Measurements from ENCODE around the gene PCDH17.

The PCDH17 gene

DNA sequence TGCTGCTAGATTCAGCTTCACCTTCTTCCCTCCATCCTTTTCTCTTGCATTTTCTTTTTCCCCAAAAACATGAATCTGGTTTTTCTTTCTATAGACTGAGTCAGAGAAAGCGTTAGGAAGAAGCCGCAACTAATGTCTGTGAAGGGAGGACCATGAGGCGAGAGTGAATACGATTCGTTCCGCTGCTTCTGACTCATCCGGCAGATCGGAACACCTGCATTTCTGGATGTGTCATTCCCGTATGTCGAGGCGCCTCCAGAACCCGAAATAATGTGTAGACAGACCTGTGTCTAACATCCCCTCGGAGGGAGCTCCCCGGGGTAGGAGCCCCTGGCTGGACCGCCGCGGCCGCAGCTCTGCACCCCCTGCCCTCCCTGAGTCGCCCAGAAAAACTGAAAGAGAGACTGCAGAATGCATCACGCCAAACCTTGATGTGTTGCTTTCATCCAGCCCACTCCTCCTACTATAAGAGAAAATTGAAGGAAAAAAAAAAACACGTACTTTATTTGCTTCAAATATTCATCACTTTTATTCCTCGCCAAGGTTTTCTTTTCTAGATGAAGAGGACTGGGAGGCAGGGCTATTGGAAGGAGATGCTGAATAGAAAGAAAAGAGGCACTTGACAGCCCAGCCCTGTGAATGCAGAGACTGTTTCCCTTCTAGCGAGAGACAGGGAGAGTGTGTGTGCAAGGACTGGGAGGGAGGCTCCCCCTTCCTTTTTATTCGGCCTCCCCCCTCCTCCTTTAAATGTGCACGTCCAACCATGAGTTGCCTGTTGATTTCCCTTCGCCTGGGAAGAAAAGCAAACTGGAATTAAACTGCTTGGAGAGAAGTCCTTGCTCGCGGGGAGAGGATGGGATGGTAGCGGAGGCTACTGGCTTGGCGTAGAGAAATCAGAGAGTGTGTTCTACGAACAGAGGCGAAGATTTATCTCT is 616 bp upstream of the PCDH17 start:
- Histone ChIP-seq H3K9ac (ENCODE audit: low read depth, low read length) (no peak overlapping the region), H3K4me3 (ENCODE audit: low read depth in 1 of 2, low read length in 2 of 2) (no peak overlapping the region), H4K20me1 (ENCODE audit: insufficient read depth, low read length) (no peaks in the 10 kb centered on the region), H3K9me3 (ENCODE audit: insufficient read depth, low read length, severe bottlenecking) (peaks cover 18% of the 10 kb centered on the region), H3K4me2 (ENCODE audit: insufficient read depth, low read length) (no peak overlapping the region), H3K27me3 (ENCODE audit: insufficient read depth, low read length, poor library complexity) (no peaks in the 10 kb centered on the region), H3K79me2 (ENCODE audit: insufficient read depth, low read length) (no peaks in the 10 kb centered on the region), H3K27ac (ENCODE audit: low read length) (no peak overlapping the region), H2AFZ (ENCODE audit: low read depth, low read length) (no peak overlapping the region), H3K4me1 (ENCODE audit: insufficient read depth, low read length) (no peaks in the 10 kb centered on the region), H3K36me3 (ENCODE audit: insufficient read depth, low read length) (no peaks in the 10 kb centered on the region)
- DNase-seq (no peak), ATAC-seq (ENCODE audit: insufficient read depth, low read depth) (no peak)
- TF ChIP-seq EZH2 (IDR thresholded peaks at IDR 0.05; ENCODE audit: borderline replicate concordance, low read depth, low read length, severe bottlenecking) = no peak
- TF ChIP-seq, protein P1, sequence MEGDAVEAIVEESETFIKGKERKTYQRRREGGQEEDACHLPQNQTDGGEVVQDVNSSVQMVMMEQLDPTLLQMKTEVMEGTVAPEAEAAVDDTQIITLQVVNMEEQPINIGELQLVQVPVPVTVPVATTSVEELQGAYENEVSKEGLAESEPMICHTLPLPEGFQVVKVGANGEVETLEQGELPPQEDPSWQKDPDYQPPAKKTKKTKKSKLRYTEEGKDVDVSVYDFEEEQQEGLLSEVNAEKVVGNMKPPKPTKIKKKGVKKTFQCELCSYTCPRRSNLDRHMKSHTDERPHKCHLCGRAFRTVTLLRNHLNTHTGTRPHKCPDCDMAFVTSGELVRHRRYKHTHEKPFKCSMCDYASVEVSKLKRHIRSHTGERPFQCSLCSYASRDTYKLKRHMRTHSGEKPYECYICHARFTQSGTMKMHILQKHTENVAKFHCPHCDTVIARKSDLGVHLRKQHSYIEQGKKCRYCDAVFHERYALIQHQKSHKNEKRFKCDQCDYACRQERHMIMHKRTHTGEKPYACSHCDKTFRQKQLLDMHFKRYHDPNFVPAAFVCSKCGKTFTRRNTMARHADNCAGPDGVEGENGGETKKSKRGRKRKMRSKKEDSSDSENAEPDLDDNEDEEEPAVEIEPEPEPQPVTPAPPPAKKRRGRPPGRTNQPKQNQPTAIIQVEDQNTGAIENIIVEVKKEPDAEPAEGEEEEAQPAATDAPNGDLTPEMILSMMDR (IDR thresholded peaks at IDR 0.05; ENCODE audit: borderline replicate concordance, extremely low read depth, low read length, poor library complexity, severe bottlenecking) = no peak

DNA sequence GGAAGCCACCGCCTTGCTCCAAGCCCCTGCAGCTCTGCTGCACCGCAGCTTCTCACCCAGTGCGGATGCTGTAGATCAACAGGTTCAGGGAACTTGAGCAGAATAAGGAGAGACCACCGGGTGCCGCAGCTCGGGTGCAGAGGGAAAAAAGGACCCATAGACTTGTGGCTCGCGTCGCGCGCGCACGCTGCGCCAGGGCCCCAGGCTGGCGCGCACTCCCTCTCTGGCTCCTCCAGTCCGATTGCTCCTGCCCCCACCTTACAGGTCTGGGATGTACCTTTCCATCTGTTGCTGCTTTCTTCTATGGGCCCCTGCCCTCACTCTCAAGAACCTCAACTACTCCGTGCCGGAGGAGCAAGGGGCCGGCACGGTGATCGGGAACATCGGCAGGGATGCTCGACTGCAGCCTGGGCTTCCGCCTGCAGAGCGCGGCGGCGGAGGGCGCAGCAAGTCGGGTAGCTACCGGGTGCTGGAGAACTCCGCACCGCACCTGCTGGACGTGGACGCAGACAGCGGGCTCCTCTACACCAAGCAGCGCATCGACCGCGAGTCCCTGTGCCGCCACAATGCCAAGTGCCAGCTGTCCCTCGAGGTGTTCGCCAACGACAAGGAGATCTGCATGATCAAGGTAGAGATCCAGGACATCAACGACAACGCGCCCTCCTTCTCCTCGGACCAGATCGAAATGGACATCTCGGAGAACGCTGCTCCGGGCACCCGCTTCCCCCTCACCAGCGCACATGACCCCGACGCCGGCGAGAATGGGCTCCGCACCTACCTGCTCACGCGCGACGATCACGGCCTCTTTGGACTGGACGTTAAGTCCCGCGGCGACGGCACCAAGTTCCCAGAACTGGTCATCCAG is 964 bp downstream of the PCDH17 start:
- Histone ChIP-seq H3K27me3 (ENCODE audit: insufficient read depth, low read length, poor library complexity) (no peaks in the 10 kb centered on the region), H3K4me2 (ENCODE audit: insufficient read depth, low read length) (no peak overlapping the region), H3K4me3 (ENCODE audit: low read depth in 1 of 2, low read length in 2 of 2) (no peak overlapping the region), H3K27ac (ENCODE audit: low read length) (no peak overlapping the region), H3K9ac (ENCODE audit: low read depth, low read length) (no peak overlapping the region), H3K79me2 (ENCODE audit: insufficient read depth, low read length) (no peaks in the 10 kb centered on the region), H2AFZ (ENCODE audit: low read depth, low read length) (no peak overlapping the region), H3K4me1 (ENCODE audit: insufficient read depth, low read length) (no peaks in the 10 kb centered on the region), H4K20me1 (ENCODE audit: insufficient read depth, low read length) (no peaks in the 10 kb centered on the region), H3K9me3 (ENCODE audit: insufficient read depth, low read length, severe bottlenecking) (peaks cover 18% of the 10 kb centered on the region), H3K36me3 (ENCODE audit: insufficient read depth, low read length) (no peaks in the 10 kb centered on the region)
- no peak for DNase-seq
- TF ChIP-seq EZH2 (IDR thresholded peaks at IDR 0.05; ENCODE audit: borderline replicate concordance, low read depth, low read length, severe bottlenecking) = no peak
- TF ChIP-seq, protein P1 (IDR thresholded peaks at IDR 0.05; ENCODE audit: borderline replicate concordance, extremely low read depth, low read length, poor library complexity, severe bottlenecking) = no peak
- no peak for ATAC-seq (ENCODE audit: insufficient read depth, low read depth)

DNA sequence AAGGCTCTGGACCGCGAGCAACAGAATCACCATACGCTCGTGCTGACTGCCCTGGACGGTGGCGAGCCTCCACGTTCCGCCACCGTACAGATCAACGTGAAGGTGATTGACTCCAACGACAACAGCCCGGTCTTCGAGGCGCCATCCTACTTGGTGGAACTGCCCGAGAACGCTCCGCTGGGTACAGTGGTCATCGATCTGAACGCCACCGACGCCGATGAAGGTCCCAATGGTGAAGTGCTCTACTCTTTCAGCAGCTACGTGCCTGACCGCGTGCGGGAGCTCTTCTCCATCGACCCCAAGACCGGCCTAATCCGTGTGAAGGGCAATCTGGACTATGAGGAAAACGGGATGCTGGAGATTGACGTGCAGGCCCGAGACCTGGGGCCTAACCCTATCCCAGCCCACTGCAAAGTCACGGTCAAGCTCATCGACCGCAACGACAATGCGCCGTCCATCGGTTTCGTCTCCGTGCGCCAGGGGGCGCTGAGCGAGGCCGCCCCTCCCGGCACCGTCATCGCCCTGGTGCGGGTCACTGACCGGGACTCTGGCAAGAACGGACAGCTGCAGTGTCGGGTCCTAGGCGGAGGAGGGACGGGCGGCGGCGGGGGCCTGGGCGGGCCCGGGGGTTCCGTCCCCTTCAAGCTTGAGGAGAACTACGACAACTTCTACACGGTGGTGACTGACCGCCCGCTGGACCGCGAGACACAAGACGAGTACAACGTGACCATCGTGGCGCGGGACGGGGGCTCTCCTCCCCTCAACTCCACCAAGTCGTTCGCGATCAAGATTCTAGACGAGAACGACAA is 1.8 kb downstream of the PCDH17 start:
- Histone ChIP-seq H3K27ac (ENCODE audit: low read length) (no peak overlapping the region), H2AFZ (ENCODE audit: low read depth, low read length) (no peak overlapping the region)
- ATAC-seq (ENCODE audit: insufficient read depth, low read depth) = no peak

More for the DNA sequence above, 1.8 kb downstream of the PCDH17 start:
- no peak for TF ChIP-seq EZH2 (IDR thresholded peaks at IDR 0.05; ENCODE audit: borderline replicate concordance, low read depth, low read length, severe bottlenecking)
- TF ChIP-seq, protein P1 (IDR thresholded peaks at IDR 0.05; ENCODE audit: borderline replicate concordance, extremely low read depth, low read length, poor library complexity, severe bottlenecking) = no peak
- no peak for DNase-seq
- no peaks in the 10 kb centered on the region for H3K36me3 ChIP-seq (ENCODE audit: insufficient read depth, low read length)
- no peak overlapping the region for H3K4me3 ChIP-seq (ENCODE audit: low read depth in 1 of 2, low read length in 2 of 2)
- H3K4me1 ChIP-seq (ENCODE audit: insufficient read depth, low read length) = no peaks in the 10 kb centered on the region
- no peaks in the 10 kb centered on the region for H4K20me1 ChIP-seq (ENCODE audit: insufficient read depth, low read length)
- peaks cover 18% of the 10 kb centered on the region for H3K9me3 ChIP-seq (ENCODE audit: insufficient read depth, low read length, severe bottlenecking)
- no peak overlapping the region for H3K9ac ChIP-seq (ENCODE audit: low read depth, low read length)
- H3K27me3 ChIP-seq (ENCODE audit: insufficient read depth, low read length, poor library complexity) = no peaks in the 10 kb centered on the region
- no peak overlapping the region for H3K4me2 ChIP-seq (ENCODE audit: insufficient read depth, low read length)
- no peaks in the 10 kb centered on the region for H3K79me2 ChIP-seq (ENCODE audit: insufficient read depth, low read length)
